WI38 (cell line): ENCODE measurements around the gene ASF1B.

ENCODE experiments used
- H3K4me3 ChIP-seq: 2 replicates; pipeline ENCODE4 v1.5.1; 2011; ENCODE audit warnings: low read depth, mild to moderate bottlenecking, control low read depth, low read length
- CTCF ChIP-seq: IDR thresholded peaks from 2 replicates; pipeline ENCODE4 v1.5.1; 2012; ENCODE audit warnings: low read depth, mild to moderate bottlenecking, control low read depth, low read length

The ASF1B gene

GRCh38 chr19:14088634-14089411 lies 47.6 kb downstream of the ASF1B start:
- H3K4me3 ChIP-seq: peak overlapping the region; percentile 52
- TF ChIP-seq CTCF: no peak

- TF ChIP-seq CTCF: no peak
- no peak overlapping the region for H3K4me3 ChIP-seq
Observed at GRCh38 chr19:14086098-14086497, 50.3 kb downstream of the ASF1B start.

GRCh38 chr19:14085309-14085995 lies 50.9 kb downstream of the ASF1B start, which contains the start of gene C19orf67:
C19orf67 (minus strand) TSS chr19:14085783; CDS start chr19:14085627, 156 bp downstream.
- TF ChIP-seq CTCF: no peak
- H3K4me3 ChIP-seq: no peak within 1 kb of the TSS

- no peak overlapping the region for H3K4me3 ChIP-seq
- TF ChIP-seq CTCF: no peak
Observed at GRCh38 chr19:14082675-14082960, 53.8 kb downstream of the ASF1B start.

GRCh38 chr19:14081797-14082674 lies 54.4 kb downstream of the ASF1B start:
- H3K4me3 ChIP-seq: peak overlapping the region; percentile 74

More at GRCh38 chr19:14081797-14082674, 54.4 kb downstream of the ASF1B start:
- no peak for TF ChIP-seq CTCF
